BLaER1 (cell line): Measurements from ENCODE around the gene SDS.
"Not testable (repeated sequence)": the region's sequence is repeated elsewhere in the genome, so short reads cannot be mapped to it uniquely, and the experiment has no call there.

Experiments
- H3K27ac ChIP-seq: shearing (Covaris generic); formaldehyde crosslinking; 2 replicates; pipeline ENCODE4 v1.8.1; 2022
- H3K27me3 ChIP-seq: shearing (Covaris generic); formaldehyde crosslinking; 2 replicates; pipeline ENCODE4 v1.8.1; 2022
- H3K36me3 ChIP-seq: shearing (Covaris generic); formaldehyde crosslinking; 2 replicates; pipeline ENCODE4 v1.8.1; 2022
- H3K4me1 ChIP-seq: shearing (Covaris generic); formaldehyde crosslinking; 2 replicates; pipeline ENCODE4 v1.8.1; 2022
- H3K4me2 ChIP-seq: shearing (Covaris generic); formaldehyde crosslinking; 2 replicates; pipeline ENCODE4 v1.8.1; 2022
- H3K4me3 ChIP-seq: shearing (Covaris generic); formaldehyde crosslinking; 2 replicates; pipeline ENCODE4 v1.8.1; 2022
- H3K9ac ChIP-seq: shearing (Covaris generic); formaldehyde crosslinking; 2 replicates; pipeline ENCODE4 v1.8.1; 2022
- H3K9me3 ChIP-seq: shearing (Covaris generic); formaldehyde crosslinking; 2 replicates; pipeline ENCODE4 v1.8.1; 2022
- H4K20me1 ChIP-seq: shearing (Covaris generic); formaldehyde crosslinking; 2 replicates; pipeline ENCODE4 v1.8.1; 2022
- Cebpa-rat ChIP-seq: shearing (Covaris generic); IDR thresholded peaks from 2 replicates; pipeline ENCODE4 v1.8.1; 2022

The SDS gene

DNA sequence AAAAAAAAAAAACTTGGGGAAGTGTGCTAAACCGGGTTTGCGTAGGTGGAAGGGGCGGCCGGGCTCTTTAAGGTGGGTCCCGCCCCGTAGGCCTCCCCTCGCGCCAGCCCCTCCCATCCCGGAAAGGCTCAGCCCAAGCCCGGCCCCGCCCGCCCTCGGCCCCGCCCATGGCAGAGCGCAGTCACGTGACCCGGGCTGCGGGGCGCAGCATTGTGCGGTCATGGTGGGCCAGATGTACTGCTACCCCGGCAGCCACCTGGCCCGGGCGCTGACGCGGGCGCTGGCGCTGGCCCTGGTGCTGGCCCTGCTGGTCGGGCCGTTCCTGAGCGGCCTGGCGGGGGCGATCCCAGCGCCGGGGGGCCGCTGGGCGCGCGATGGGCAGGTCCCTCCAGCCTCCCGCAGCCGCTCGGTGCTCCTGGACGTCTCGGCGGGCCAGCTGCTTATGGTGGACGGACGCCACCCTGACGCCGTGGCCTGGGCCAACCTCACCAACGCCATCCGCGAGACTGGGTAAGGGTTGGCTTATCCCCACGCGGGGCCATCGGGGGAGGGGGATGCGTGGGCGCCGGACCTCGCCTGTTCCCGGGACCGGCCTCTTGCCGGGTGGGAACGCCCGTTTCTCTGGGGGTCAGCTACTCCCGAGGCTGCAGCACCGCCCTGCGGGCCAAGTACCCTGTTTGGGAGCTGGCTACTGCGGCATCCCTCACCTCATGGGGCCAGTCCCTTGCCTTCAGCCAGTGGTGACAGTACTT lies 45.1 kb downstream of the SDS start, which contains the start of gene PLBD2:
Gene PLBD2 (plus strand): TSS at position 207 of the 752 bp plus-strand sequence. CDS start 14 bp downstream, at position 221.
- peak within 1 kb of the TSS; percentile 77 for H3K27ac ChIP-seq
- no peaks in the 10 kb centered on the region for H3K27me3 ChIP-seq
- peak within 1 kb of the TSS; percentile 81 for H3K4me3 ChIP-seq
- H3K9me3 ChIP-seq = no peaks in the 10 kb centered on the region
- H3K9ac ChIP-seq = peak within 1 kb of the TSS; percentile 75
- H3K36me3 ChIP-seq = no peaks in the 10 kb centered on the region
- H3K4me1 ChIP-seq = peaks cover 24% of the 10 kb centered on the region
- H4K20me1 ChIP-seq = peaks cover 16% of the 10 kb centered on the region
- TF ChIP-seq Cebpa-rat = no peak
- H3K4me2 ChIP-seq = peak within 1 kb of the TSS; percentile 96

DNA sequence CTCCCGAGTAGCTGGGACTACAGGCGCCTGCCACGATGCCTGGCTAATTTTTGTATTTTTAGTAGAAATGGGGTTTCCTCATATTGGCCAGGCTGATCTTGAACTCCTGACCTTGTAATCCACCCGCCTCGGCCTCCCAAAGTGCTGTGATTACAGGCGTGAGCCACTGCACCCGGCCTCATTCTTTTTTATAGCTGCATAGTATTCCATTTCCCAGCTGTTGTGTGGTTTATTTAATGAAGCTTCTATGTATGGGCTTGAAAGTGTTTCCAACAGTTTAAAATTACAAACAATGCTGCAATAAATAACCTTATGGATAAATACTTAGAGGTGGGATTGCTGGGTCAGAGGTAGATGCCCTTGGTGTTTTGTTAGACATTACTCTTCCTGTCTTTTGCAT lies 49.5 kb downstream of the SDS start:
- H3K27me3 ChIP-seq = not testable (repeated sequence)

DNA sequence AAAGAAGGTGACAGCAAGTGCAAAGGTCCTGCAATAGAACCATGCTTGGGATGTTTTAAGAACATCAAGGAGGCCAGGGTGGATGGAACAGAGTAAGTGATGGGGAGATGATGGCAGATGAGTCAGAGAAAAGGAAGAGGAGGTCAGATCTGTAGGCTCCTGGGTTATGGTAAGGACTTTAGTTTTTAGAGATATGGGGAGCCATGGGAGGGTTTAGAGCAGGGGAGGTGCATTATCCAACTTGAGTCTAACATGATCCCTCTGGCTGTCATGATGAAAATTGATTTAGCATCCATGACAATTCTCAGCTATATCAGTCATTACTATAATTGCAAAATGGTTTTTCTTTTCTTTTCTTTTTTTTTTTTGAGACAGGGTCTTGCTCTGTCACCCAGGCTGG lies 52.6 kb downstream of the SDS start:
- no peak overlapping the region for H3K4me2 ChIP-seq
- no peak for TF ChIP-seq Cebpa-rat
- H4K20me1 ChIP-seq = no peaks in the 10 kb centered on the region
- no peak overlapping the region for H3K9ac ChIP-seq
- H3K9me3 ChIP-seq = no peaks in the 10 kb centered on the region
- no peak overlapping the region for H3K4me3 ChIP-seq
- H3K27ac ChIP-seq = no peak overlapping the region
- no peaks in the 10 kb centered on the region for H3K27me3 ChIP-seq
- no peaks in the 10 kb centered on the region for H3K4me1 ChIP-seq
- no peaks in the 10 kb centered on the region for H3K36me3 ChIP-seq

More for the DNA sequence above, 49.5 kb downstream of the SDS start:
- not testable (repeated sequence) for H3K4me2 ChIP-seq, H3K9ac ChIP-seq, H3K27ac ChIP-seq, H4K20me1 ChIP-seq, H3K4me3 ChIP-seq, H3K36me3 ChIP-seq, H3K9me3 ChIP-seq
- peaks cover 14% of the 10 kb centered on the region for H3K4me1 ChIP-seq

DNA sequence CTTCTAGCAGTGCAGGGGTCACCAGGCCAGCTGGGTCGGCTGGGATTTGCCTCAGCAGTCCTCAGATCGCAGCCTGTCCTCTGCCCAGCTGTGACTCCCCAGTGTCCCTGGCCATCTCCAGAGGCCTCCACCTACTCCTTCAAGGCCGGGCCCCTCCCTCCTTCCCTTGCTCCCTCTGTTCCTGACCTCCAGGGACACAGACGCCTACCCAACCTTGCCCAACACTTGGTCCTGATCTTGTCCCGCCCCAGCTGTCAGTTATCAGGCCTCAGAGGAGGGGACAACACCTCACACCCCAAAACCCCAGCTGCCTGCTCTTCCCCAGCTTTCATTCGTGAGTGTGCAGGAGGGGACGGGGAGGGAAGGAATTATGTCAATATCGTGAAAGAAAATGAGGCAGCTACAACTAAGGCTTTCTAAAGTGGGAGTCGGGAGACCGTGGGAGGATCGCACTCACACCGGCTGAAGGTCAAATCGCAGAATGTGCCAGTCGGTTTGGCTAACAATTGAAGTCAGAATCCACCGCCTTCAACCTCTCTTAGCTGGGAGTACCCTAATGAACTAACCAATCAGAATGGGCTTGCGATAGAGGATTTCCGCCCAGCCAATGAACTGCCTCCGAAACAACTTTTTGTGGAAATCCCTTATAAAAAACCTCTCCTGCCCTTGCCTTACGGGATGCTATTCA lies 54.7 kb downstream of the SDS start:
- Histone ChIP-seq H3K27me3 (no peaks in the 10 kb centered on the region), H3K9me3 (no peaks in the 10 kb centered on the region), H3K4me3 (no peak overlapping the region), H3K4me1 (no peaks in the 10 kb centered on the region), H3K4me2 (no peak overlapping the region), H4K20me1 (no peaks in the 10 kb centered on the region), H3K36me3 (no peaks in the 10 kb centered on the region), H3K9ac (no peak overlapping the region), H3K27ac (no peak overlapping the region)
- TF ChIP-seq Cebpa-rat = no peak

DNA sequence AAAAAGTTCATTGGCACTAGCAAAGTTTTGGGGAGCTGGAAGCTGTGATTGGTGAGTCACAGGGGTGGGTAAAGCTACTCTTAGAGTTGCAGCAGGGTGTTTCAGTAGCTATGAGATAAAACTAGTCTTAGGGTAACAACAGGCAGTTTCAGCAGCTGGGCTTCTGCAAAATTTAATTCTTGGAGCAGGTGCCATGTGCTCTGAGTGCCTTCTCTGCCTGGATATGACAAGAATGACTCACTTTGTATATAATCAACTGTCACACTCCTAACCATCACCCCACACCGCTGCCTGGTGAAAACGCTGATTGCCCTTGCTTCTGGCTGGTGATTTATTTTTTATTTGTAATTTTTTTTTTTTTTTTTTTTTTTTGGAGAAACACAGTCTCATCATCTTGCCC lies 55.8 kb downstream of the SDS start:
- no peaks in the 10 kb centered on the region for H3K36me3 ChIP-seq
- H3K4me3 ChIP-seq = no peak overlapping the region
- no peak overlapping the region for H3K27ac ChIP-seq
- H3K4me1 ChIP-seq = no peaks in the 10 kb centered on the region
- no peak overlapping the region for H3K4me2 ChIP-seq
- H3K9ac ChIP-seq = no peak overlapping the region
- H3K27me3 ChIP-seq = no peaks in the 10 kb centered on the region
- no peak for TF ChIP-seq Cebpa-rat
- H4K20me1 ChIP-seq = no peaks in the 10 kb centered on the region
- no peaks in the 10 kb centered on the region for H3K9me3 ChIP-seq

DNA sequence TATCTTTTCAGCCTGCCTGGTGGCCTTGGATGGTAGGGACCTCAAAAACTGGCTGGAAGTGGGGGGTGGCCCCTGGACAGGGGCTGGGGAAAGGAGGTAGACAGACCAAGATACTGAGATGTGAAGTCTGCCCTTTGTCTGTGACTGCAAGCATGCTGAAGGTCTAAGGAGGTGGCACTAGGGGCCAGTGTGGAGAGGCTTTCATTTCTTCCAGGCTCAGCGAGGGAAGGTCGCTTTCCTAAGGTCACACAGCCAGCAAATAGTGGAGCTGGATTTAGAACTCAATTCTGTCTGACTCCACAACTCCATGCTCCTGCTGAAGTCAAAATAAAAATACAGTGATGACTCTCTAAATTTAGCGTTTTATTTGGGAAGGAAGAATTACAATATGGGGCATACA lies 56.6 kb downstream of the SDS start:
- Histone ChIP-seq H3K4me3 (no peak overlapping the region), H3K4me2 (no peak overlapping the region), H3K4me1 (no peaks in the 10 kb centered on the region), H3K27ac (no peak overlapping the region), H3K9me3 (no peaks in the 10 kb centered on the region), H3K9ac (no peak overlapping the region), H3K36me3 (no peaks in the 10 kb centered on the region), H4K20me1 (no peaks in the 10 kb centered on the region), H3K27me3 (no peaks in the 10 kb centered on the region)
- no peak for TF ChIP-seq Cebpa-rat

DNA sequence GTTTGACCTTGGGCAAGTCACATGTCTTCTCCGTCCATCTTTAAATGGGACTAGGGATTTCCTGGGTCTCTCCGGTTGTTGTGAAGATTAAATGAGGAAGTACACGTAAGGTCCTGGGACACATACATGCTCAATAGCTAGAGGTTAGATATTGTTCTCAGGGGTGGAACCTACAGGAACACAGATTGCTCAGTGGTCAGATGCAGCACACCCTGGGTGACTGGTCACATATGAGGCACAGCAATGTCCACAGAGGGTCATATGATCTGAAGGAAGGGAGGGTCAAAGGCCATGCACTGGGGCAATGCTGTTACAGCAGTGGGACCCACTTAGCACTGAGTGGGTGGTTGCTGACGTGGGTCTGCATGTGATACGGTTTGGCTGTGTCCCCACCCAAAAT lies 57.3 kb downstream of the SDS start:
- no peak overlapping the region for H3K27ac ChIP-seq
- no peaks in the 10 kb centered on the region for H3K4me1 ChIP-seq
- no peak for TF ChIP-seq Cebpa-rat
- no peaks in the 10 kb centered on the region for H3K27me3 ChIP-seq
- H3K9ac ChIP-seq = no peak overlapping the region
- no peak overlapping the region for H3K4me2 ChIP-seq
- H3K36me3 ChIP-seq = no peaks in the 10 kb centered on the region
- no peak overlapping the region for H3K4me3 ChIP-seq
- no peaks in the 10 kb centered on the region for H3K9me3 ChIP-seq
- H4K20me1 ChIP-seq = no peaks in the 10 kb centered on the region

DNA sequence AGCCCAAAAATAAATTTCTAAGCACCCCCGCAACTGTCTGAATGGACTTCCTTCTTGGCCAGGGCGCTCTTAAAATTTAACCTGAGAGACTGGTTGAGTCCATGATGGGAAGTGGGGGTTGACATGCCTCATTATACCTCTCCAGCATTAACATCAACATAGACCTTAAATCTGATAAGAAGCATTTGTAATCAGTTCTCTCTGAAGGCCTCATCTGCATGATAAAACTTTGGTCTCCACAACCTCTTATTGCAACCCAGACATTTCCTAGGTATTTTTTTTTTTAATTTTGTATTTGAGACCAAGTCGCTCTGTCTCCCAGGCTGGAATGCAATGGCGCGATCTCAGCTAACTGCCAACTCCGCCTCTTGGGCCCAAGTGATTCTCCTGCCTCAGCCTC lies 58.4 kb downstream of the SDS start:
- Histone ChIP-seq H3K4me3 (no peak overlapping the region), H4K20me1 (no peaks in the 10 kb centered on the region), H3K27ac (no peak overlapping the region), H3K4me2 (no peak overlapping the region), H3K4me1 (no peaks in the 10 kb centered on the region), H3K27me3 (no peaks in the 10 kb centered on the region), H3K36me3 (no peaks in the 10 kb centered on the region), H3K9ac (no peak overlapping the region), H3K9me3 (no peaks in the 10 kb centered on the region)
- TF ChIP-seq Cebpa-rat = no peak
